ENCODE measurements around the gene AGTRAP. TPM values are rescaled to one million over a fixed set of nuclear protein-coding genes. Genes with fewer than 3 reads are reported as not detected.

Gene AGTRAP
- total RNA-seq, 1 donor from 2014 or later = 95.6 TPM

DNA sequence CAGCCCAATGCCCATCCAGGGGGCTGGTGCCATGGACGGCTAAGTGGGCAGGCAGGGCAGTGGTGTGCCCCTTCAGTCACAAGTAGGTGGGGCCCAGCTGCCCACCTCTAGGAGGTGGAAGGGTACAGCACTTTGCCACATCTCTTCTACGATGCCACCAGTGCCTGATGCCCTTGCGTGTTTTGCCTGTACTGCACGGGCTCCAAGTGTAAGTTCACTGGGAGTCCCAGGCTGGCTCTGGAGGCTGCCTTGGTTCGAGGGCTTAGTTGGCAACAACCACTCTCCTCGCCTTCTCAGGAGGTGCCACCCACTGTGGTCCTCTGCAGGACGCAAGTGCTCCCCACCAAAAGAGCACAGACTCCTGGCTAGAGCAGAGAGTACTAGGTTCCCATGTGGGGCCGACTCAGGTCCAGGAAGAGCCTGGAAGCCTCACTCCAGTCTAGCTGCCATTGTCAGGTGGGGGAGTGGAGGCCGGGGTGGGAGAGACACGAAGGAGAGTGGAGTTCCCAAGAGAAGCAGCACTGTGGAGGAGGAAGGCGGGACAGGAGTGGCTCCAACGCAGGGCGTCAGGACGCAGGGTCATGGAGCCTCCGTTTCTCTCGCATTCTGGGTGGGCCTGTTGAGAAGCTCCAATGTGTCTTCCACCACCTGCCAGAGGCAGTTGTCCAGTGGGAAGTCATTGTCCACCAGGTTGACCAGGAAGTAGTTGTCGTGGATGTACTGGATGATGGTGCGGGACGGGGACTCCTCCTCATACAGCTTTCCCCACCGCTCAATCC, 54.4 kb downstream of the AGTRAP start:
- Histone ChIP-seq H3K4me1 (peaks cover 26 to 55% of the 10 kb centered on the region in 2 donors), H3K27me3 (no peaks in the 10 kb centered on the region), H3K27ac (peak overlapping the region; percentile 88 to 91), H3K9me3 (no peaks in the 10 kb centered on the region), H3K36me3 (peaks cover 20 to 30% of the 10 kb centered on the region in 2 donors), H3K4me3 (no peak overlapping the region)
- DNase-seq (ENCODE audit: low spot score in 2 of 2) = no peak
- TF ChIP-seq, protein P1, sequence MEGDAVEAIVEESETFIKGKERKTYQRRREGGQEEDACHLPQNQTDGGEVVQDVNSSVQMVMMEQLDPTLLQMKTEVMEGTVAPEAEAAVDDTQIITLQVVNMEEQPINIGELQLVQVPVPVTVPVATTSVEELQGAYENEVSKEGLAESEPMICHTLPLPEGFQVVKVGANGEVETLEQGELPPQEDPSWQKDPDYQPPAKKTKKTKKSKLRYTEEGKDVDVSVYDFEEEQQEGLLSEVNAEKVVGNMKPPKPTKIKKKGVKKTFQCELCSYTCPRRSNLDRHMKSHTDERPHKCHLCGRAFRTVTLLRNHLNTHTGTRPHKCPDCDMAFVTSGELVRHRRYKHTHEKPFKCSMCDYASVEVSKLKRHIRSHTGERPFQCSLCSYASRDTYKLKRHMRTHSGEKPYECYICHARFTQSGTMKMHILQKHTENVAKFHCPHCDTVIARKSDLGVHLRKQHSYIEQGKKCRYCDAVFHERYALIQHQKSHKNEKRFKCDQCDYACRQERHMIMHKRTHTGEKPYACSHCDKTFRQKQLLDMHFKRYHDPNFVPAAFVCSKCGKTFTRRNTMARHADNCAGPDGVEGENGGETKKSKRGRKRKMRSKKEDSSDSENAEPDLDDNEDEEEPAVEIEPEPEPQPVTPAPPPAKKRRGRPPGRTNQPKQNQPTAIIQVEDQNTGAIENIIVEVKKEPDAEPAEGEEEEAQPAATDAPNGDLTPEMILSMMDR (IDR thresholded peaks at IDR 0.05) = no peak
- intact Hi-C loops (cut with DNase I) = loop anchor here (2.0 to 5.0 kb wide), 2 partner anchors 53 to 108 kb away; partner anchors contain the start of genes AGTRAP and MAD2L2

- Histone ChIP-seq H3K4me1 (peaks cover 26 to 51% of the 10 kb centered on the region in 2 donors), H3K4me3 (peak overlapping the region in 1 of 2 donors; percentile 23)
- TF ChIP-seq, protein P1 (IDR thresholded peaks at IDR 0.05) = no peak
Measured at GRCh38 chr1:11790880-11791715, 55.2 kb downstream of the AGTRAP start.

DNA sequence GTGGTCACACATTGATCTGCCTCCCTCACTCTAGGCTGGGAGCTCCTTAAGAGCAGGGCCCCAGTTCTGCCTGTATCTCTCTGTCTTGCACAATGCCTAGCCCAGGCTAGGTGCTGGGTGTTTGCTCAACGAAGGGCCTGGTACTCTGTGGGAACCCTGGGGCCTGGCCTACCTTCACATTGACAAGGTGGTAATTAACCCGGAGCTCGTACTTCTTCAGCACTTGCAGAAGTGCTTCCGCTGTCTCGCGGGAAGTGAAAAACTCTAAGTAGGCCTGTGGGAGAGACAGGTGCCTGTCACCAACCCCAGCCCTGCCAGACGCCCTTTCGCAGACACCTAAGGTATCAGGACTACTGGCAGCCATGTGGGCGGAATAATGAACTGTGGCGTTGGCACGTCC, 56.2 kb downstream of the AGTRAP start:
- no peaks in the 10 kb centered on the region for H3K9me3 ChIP-seq
- DNase-seq (ENCODE audit: low spot score in 2 of 2) = no peak
- H3K4me3 ChIP-seq = no peak overlapping the region
- no peaks in the 10 kb centered on the region for H3K27me3 ChIP-seq
- H3K27ac ChIP-seq = peak overlapping the region; percentile 88 to 91
- intact Hi-C loops (cut with DNase I) = loop anchor here (5.0 kb wide), 1 partner anchor 110 kb away; the partner anchor contains the start of gene MAD2L2
- peaks cover 32 to 38% of the 10 kb centered on the region in 2 donors for H3K36me3 ChIP-seq
- H3K4me1 ChIP-seq = peaks cover 29 to 53% of the 10 kb centered on the region in 2 donors
- TF ChIP-seq, protein P1 (IDR thresholded peaks at IDR 0.05) = no peak

More at GRCh38 chr1:11790880-11791715, 55.2 kb downstream of the AGTRAP start:
- intact Hi-C loops (cut with DNase I) = loop anchor here (1.0 to 5.0 kb wide), 3 partner anchors 12 to 109 kb away; partner anchors contain the start of genes AGTRAP and MAD2L2
- Histone ChIP-seq H3K36me3 (peaks cover 28 to 35% of the 10 kb centered on the region in 2 donors), H3K27ac (peak overlapping the region; percentile 88 to 91), H3K27me3 (no peaks in the 10 kb centered on the region), H3K9me3 (no peaks in the 10 kb centered on the region)
- peak; percentile 89 to 98 for DNase-seq (ENCODE audit: low spot score in 2 of 2)

DNA sequence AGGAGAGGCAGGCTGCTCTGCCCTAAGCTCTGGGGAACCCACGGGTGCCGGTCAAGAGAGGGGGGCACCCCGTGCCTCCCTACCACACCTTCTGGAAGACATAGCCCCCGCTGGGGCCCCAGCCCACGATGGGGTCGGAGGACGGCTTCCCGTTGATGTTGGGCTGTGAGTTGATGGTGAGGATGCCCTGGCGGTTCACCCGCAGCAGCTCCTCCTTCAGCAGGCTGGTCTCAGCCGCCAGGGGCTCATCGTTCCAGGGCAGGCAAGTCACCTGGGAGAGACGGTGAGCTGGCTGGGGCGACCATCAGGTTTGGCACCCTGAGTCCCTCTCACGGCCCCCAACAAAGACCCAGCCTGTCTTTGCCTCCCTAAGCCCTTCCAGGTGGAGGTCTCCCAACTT, 57.9 kb downstream of the AGTRAP start:
- intact Hi-C loops (cut with DNase I) = loop anchor here (5.0 kb wide), 1 partner anchor 112 kb away; the partner anchor contains the start of gene MAD2L2
- TF ChIP-seq, protein P1 (IDR thresholded peaks at IDR 0.05) = no peak
- DNase-seq (ENCODE audit: low spot score in 2 of 2) = no peak
- no peaks in the 10 kb centered on the region for H3K9me3 ChIP-seq
- peak overlapping the region; percentile 23 to 87 for H3K27ac ChIP-seq
- H3K4me3 ChIP-seq = no peak overlapping the region
- peaks cover 38% of the 10 kb centered on the region in 2 donors for H3K36me3 ChIP-seq
- no peaks in the 10 kb centered on the region for H3K27me3 ChIP-seq
- H3K4me1 ChIP-seq = peaks cover 23 to 48% of the 10 kb centered on the region in 2 donors

- intact Hi-C loops (cut with DNase I) = loop anchor here (5.0 kb wide), 1 partner anchor 112 kb away; the partner anchor contains the start of gene MAD2L2
- DNase-seq (ENCODE audit: low spot score in 2 of 2) = no peak
- Histone ChIP-seq H3K36me3 (peaks cover 40 to 46% of the 10 kb centered on the region in 2 donors), H3K27ac (peak overlapping the region; percentile 23 to 87), H3K27me3 (no peaks in the 10 kb centered on the region), H3K4me3 (no peak overlapping the region), H3K9me3 (no peaks in the 10 kb centered on the region), H3K4me1 (peaks cover 22 to 40% of the 10 kb centered on the region in 2 donors)
- TF ChIP-seq, protein P1 (IDR thresholded peaks at IDR 0.05) = no peak
Measured at GRCh38 chr1:11794446-11795237, 58.7 kb downstream of the AGTRAP start.
